ENCODE measurements around the gene PARP16. TPM values are rescaled to one million over a fixed set of nuclear protein-coding genes. Genes with fewer than 3 reads are reported as not detected.

Gene PARP16
- total and polyA plus RNA-seq, 2 donors from 2014 or later, result 7.0 to 7.8 TPM

- Histone ChIP-seq H3K27ac (ENCODE audit: low read depth in 2 of 2, low read length in 2 of 2) (no peak overlapping the region), H3K27me3 (ENCODE audit: control insufficient read depth, insufficient read depth, low read length) (no peaks in the 10 kb centered on the region), H3K4me1 (ENCODE audit: control insufficient read depth in 2 of 3, insufficient read depth in 2 of 3, low read depth in 1 of 3, low read length in 3 of 3) (no peaks in the 10 kb centered on the region), H3K4me3 (ENCODE audit: low read length in 3 of 3) (no peak overlapping the region), H3K36me3 (ENCODE audit: control insufficient read depth in 2 of 3, insufficient read depth in 3 of 3, low read length in 3 of 3) (no peaks in the 10 kb centered on the region), H3K9me3 (ENCODE audit: control insufficient read depth in 2 of 3, insufficient read depth in 1 of 3, low read length in 3 of 3) (no peaks in the 10 kb centered on the region), H3K9ac (ENCODE audit: low read length in 3 of 3) (no peak overlapping the region)
- no peak for FAIRE-seq
- no peak for DNase-seq
- intact Hi-C loops (cut with DNase I), result no loop called here
- TF ChIP-seq, protein P1, sequence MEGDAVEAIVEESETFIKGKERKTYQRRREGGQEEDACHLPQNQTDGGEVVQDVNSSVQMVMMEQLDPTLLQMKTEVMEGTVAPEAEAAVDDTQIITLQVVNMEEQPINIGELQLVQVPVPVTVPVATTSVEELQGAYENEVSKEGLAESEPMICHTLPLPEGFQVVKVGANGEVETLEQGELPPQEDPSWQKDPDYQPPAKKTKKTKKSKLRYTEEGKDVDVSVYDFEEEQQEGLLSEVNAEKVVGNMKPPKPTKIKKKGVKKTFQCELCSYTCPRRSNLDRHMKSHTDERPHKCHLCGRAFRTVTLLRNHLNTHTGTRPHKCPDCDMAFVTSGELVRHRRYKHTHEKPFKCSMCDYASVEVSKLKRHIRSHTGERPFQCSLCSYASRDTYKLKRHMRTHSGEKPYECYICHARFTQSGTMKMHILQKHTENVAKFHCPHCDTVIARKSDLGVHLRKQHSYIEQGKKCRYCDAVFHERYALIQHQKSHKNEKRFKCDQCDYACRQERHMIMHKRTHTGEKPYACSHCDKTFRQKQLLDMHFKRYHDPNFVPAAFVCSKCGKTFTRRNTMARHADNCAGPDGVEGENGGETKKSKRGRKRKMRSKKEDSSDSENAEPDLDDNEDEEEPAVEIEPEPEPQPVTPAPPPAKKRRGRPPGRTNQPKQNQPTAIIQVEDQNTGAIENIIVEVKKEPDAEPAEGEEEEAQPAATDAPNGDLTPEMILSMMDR (IDR thresholded peaks at IDR 0.05; ENCODE audit: borderline replicate concordance, extremely low read depth, insufficient read depth), result no peak
Observed at GRCh38 chr15:65223996-65224395, 62.7 kb downstream of the PARP16 start.

- no peak overlapping the region for H3K27ac ChIP-seq (ENCODE audit: low read depth in 2 of 2, low read length in 2 of 2)
- no peaks in the 10 kb centered on the region for H3K4me1 ChIP-seq (ENCODE audit: control insufficient read depth in 2 of 3, insufficient read depth in 2 of 3, low read depth in 1 of 3, low read length in 3 of 3)
- TF ChIP-seq, protein P1 (IDR thresholded peaks at IDR 0.05; ENCODE audit: borderline replicate concordance, extremely low read depth, insufficient read depth), result no peak
- no peaks in the 10 kb centered on the region for H3K27me3 ChIP-seq (ENCODE audit: control insufficient read depth, insufficient read depth, low read length)
- no peaks in the 10 kb centered on the region for H3K9me3 ChIP-seq (ENCODE audit: control insufficient read depth in 2 of 3, insufficient read depth in 1 of 3, low read length in 3 of 3)
- intact Hi-C loops (cut with DNase I), result no loop called here
- H3K4me3 ChIP-seq (ENCODE audit: low read length in 3 of 3), result no peak overlapping the region
- DNase-seq (no peak), FAIRE-seq (no peak)
- no peaks in the 10 kb centered on the region for H3K36me3 ChIP-seq (ENCODE audit: control insufficient read depth in 2 of 3, insufficient read depth in 3 of 3, low read length in 3 of 3)
- H3K9ac ChIP-seq (ENCODE audit: low read length in 3 of 3), result no peak overlapping the region
Observed at GRCh38 chr15:65222891-65223290, 63.8 kb downstream of the PARP16 start.

GRCh38 chr15:65221697-65222096 is 65.0 kb downstream of the PARP16 start:
- H3K27me3 ChIP-seq (ENCODE audit: control insufficient read depth, insufficient read depth, low read length), result no peaks in the 10 kb centered on the region
- TF ChIP-seq, protein P1 (IDR thresholded peaks at IDR 0.05; ENCODE audit: borderline replicate concordance, extremely low read depth, insufficient read depth), result no peak
- H3K36me3 ChIP-seq (ENCODE audit: control insufficient read depth in 2 of 3, insufficient read depth in 3 of 3, low read length in 3 of 3), result no peaks in the 10 kb centered on the region
- no peaks in the 10 kb centered on the region for H3K4me1 ChIP-seq (ENCODE audit: control insufficient read depth in 2 of 3, insufficient read depth in 2 of 3, low read depth in 1 of 3, low read length in 3 of 3)
- DNase-seq (no peak), FAIRE-seq (no peak)
- no peak overlapping the region for H3K4me3 ChIP-seq (ENCODE audit: low read length in 3 of 3)
- H3K9ac ChIP-seq (ENCODE audit: low read length in 3 of 3), result no peak overlapping the region
- no peak overlapping the region for H3K27ac ChIP-seq (ENCODE audit: low read depth in 2 of 2, low read length in 2 of 2)
- no peaks in the 10 kb centered on the region for H3K9me3 ChIP-seq (ENCODE audit: control insufficient read depth in 2 of 3, insufficient read depth in 1 of 3, low read length in 3 of 3)
- intact Hi-C loops (cut with DNase I), result no loop called here

DNA sequence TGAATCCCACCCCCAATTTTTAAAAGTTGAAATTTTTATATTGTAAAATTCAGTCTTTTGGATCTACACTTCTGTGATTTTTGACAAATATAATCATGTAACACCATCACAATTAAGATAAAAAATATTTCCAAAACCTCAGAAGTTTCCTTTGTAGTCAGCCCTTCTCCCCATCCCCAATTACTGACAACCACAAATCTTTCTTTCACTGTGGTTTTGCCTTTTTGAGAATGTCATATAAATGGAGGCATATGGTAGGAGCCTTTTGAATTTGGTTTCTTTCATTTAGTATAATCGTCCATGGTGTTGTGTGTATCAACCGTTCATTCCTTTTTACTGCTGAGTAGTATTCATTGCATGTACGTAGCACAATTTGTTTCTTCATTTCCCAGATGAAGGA is 67.5 kb downstream of the PARP16 start:
- Histone ChIP-seq H3K4me1 (ENCODE audit: control insufficient read depth in 2 of 3, insufficient read depth in 2 of 3, low read depth in 1 of 3, low read length in 3 of 3) (no peaks in the 10 kb centered on the region), H3K9ac (ENCODE audit: low read length in 3 of 3) (no peak overlapping the region), H3K4me3 (ENCODE audit: low read length in 3 of 3) (no peak overlapping the region), H3K9me3 (ENCODE audit: control insufficient read depth in 2 of 3, insufficient read depth in 1 of 3, low read length in 3 of 3) (no peaks in the 10 kb centered on the region), H3K27me3 (ENCODE audit: control insufficient read depth, insufficient read depth, low read length) (no peaks in the 10 kb centered on the region), H3K27ac (ENCODE audit: low read depth in 2 of 2, low read length in 2 of 2) (no peak overlapping the region), H3K36me3 (ENCODE audit: control insufficient read depth in 2 of 3, insufficient read depth in 3 of 3, low read length in 3 of 3) (no peaks in the 10 kb centered on the region)
- FAIRE-seq (no peak), DNase-seq (no peak)
- TF ChIP-seq, protein P1 (IDR thresholded peaks at IDR 0.05; ENCODE audit: borderline replicate concordance, extremely low read depth, insufficient read depth), result no peak
- intact Hi-C loops (cut with DNase I), result no loop called here

All from kidney (tissue), 14 donors.